A673 (cell line): ENCODE measurements around the gene PAPSS2.

Experiments
- CTCF ChIP-seq: fragments of 300-800, 200-600 bp; sonication (generic); conservative IDR thresholded peaks from 2 replicates; pipeline ENCODE4 v1.5.1; 2017; ENCODE audit warnings: low read depth, mild to moderate bottlenecking, antibody characterized with exemption, low read length, moderate library complexity, mixed read lengths
- EZH2 ChIP-seq: fragments of 200-600 bp; sonication (generic); IDR thresholded peaks from 2 replicates; pipeline ENCODE4 v1.6.1; 2017; ENCODE audit warnings: borderline replicate concordance, low read depth, mild to moderate bottlenecking, mixed read lengths, antibody characterized with exemption, low read length; ENCODE audit not compliant: poor library complexity, severe bottlenecking

- TF ChIP-seq CTCF (no peak), EZH2 (no peak)
Observed at GRCh38 chr10:87652261-87652660, 7.4 kb upstream of the PAPSS2 start.
